VCaP (cell line): Measurements from ENCODE around the gene PPP2R3B.

ENCODE experiments used
- H3K27ac ChIP-seq: fragments of 450-650 bp; 2 replicates; pipeline ENCODE4 v1.5.1; 2017
- TF ChIP-seq, protein P1 (sequence below): fragments of 450-650 bp; conservative IDR thresholded peaks from 2 replicates; pipeline ENCODE4 v1.5.1; 2017; ENCODE audit warnings: mild to moderate bottlenecking, moderate library complexity

Gene PPP2R3B

DNA sequence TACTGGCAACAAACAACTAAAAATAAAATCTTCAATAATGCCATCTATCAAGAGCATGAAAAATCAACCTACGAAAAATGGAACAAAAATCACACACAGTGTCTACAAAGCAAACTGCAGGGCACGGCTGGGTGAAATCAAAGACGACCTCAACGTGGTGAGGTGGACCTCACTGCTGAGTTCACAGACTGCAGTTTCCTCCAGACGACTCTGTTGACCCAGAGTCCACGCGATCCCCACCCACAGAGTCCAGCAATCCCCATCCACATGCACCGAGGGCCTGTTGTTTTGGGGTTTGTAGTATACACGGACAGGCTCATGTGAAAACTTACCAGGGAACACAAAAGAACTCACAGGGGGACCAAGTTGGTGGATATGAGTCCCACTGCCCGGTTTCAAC is 37.0 kb downstream of the PPP2R3B start:
- no peak overlapping the region for H3K27ac ChIP-seq
- TF ChIP-seq, protein P1, sequence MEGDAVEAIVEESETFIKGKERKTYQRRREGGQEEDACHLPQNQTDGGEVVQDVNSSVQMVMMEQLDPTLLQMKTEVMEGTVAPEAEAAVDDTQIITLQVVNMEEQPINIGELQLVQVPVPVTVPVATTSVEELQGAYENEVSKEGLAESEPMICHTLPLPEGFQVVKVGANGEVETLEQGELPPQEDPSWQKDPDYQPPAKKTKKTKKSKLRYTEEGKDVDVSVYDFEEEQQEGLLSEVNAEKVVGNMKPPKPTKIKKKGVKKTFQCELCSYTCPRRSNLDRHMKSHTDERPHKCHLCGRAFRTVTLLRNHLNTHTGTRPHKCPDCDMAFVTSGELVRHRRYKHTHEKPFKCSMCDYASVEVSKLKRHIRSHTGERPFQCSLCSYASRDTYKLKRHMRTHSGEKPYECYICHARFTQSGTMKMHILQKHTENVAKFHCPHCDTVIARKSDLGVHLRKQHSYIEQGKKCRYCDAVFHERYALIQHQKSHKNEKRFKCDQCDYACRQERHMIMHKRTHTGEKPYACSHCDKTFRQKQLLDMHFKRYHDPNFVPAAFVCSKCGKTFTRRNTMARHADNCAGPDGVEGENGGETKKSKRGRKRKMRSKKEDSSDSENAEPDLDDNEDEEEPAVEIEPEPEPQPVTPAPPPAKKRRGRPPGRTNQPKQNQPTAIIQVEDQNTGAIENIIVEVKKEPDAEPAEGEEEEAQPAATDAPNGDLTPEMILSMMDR: no peak

DNA sequence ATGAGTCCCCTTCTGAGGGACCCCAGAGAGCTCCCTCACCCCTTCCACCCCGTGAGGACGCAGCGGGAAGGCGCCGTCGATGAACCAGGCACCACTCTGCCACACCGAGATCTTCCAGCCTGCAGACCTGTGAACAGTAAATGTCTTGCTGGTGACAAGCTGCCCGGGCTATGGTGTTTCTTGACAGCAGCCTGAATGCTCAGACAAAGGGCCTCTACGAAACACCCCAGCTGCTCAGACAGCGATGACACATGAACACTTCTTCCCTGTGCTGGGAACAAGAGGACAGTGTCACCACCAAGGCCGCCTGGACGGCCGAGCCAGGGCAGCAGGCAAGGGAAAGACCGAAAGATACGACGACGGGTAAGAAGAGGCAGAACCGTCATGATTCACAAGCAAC is 37.5 kb downstream of the PPP2R3B start:
- H3K27ac ChIP-seq: no peak overlapping the region
- TF ChIP-seq, protein P1: no peak

DNA sequence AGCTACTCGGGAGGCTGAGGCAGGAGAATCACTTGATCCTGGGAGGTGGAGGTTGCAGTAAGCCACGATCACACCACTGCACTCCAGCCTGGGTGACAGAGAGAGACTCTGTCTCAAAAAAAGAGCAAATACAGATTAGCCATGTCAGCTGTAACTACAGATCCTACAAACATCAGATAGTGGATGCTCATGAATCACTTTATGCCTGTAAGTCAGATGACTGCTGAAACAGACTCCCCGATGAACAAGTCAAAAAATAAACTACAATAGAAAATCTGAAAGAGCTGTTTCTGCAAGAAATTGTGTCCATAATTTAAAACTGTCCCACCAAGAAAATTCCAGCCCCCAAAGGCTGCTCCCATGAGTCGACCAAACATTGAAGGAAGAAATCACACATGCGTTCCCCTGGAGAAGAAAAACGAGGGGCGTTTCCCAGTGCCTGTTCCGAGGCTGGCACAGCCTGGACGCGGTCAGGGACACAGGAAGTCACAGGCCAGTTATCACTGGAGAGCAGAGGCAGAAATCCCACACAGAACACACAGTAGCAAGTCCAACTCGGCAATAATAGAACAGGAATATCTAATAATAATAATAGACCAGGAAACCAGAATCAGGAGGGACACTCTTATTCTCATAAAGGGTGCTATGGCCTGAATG is 38.1 kb downstream of the PPP2R3B start:
- H3K27ac ChIP-seq: no peak overlapping the region
- TF ChIP-seq, protein P1: no peak

DNA sequence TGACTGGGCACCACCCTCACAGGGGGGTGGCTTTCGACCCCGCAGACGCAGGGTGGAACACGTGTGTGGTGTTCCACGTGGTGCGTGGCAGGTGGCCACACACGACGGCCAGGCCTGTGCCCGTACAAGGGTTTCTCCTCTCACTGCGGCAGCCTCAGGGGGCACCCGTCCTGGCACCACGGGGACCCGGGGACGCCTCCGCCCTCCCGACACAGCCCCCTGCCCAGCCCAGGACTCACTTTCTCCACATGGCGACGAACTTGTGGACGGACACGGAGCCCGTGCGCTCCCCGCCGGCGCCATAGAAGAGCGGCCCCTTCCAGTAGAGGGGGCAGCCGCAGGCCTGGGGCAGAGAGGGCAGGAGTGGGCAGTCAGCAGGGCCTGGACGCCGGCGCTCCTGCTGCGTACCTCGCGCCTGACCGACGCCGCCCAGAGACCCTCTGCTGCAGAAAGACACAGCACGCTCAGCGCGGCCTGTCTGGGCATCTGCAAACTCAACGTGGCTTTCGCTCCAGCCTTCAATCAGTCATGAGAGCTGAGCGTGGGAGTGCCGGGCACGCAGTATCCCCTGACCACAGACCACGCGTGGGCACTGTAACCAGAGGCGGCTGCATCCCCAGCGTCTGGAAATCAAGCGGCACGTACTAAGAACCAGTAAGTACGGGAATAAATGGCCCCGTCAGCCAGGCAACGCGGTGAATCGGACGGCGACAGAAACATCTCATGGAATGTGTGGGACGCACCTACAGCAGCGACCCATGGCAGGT is 39.2 kb downstream of the PPP2R3B start:
- TF ChIP-seq, protein P1: no peak
- H3K27ac ChIP-seq: no peak overlapping the region

DNA sequence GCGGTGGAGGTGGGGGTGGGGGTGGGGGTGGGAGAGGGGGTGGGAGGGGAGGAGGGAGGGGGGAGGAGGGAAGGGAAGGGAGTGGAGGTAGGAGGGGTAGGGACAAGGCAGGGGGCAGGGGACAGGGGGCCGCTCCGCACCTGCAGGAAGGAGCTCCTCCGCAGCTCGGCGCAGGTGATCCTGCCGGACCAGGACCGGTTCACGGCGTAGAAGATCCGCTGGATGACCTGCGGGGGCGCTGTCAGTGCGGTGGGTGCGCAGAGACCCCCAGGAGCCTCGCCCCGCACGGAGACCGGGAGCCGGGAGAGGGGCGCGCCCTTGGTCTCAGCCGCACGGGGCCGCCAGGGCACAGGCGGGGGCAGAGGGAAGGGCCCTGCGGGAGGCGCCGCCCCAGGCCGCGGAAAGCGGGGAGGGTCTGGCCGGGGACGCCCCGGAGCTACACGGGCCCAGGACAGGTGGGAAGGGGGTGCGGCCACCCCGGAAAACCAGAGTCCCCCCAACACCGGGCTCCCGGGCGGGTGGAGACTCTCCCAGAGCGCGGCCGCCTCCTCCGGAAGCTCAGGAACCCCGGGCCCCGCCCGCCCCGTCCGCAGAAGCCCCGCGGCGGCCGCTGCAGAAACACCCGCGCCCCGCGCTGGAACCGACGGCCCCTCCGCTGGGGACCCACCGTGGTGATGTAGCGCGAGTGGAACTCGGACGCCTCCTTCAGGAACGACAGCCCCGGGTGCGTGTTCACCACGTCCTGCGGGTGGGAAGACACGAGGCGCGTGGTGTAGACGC is 40.5 kb downstream of the PPP2R3B start:
- TF ChIP-seq, protein P1: no peak
- no peak overlapping the region for H3K27ac ChIP-seq

DNA sequence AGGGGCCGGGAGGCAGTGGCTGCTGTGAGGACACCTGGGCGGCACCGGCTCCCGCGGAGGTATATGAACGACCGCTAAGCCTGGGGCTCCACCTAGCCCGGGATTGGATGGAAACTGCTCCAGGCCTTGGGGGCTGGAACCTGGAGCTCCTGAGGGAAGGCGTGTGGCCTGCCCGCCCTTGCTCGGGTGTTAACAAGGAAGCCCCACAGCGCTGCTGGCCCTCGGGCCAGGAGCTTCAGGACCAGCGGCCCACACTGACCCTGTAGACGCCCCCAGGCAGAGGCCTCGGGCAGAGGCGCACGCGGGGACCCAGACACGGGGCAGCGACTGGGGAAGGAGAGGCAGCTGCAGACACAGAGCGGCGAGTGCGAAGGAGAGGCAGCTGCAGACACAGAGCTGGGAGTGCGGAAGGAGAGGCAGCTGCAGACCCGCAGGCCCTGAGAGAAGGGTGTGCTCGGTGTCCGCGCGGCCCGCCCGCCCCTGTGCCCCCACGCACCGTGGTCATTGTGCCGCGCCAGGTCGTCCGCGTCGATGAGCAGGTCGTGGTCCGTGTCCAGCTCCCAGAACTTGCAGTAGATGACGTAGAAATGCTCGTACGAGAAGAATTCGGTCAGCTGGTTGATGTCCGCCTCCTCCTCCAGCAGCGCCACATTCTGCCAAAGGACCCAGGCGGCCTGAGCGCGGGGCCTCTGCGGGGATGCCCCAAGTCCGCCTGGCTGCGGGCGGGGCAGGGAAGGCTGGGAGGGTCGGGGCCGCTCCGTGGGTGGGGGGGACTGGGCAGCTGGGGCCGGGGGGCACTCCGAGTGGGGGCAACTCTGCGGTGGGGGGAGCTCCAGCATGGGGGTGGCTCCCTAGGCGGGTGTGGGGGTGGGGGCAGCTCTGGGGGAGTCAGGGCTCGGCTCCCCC is 41.4 kb downstream of the PPP2R3B start:
- TF ChIP-seq, protein P1: no peak

More for the DNA sequence above, 41.4 kb downstream of the PPP2R3B start:
- H3K27ac ChIP-seq: no peak overlapping the region
